Endothelial cell of umbilical vein (primary cell): ENCODE data around the gene LGI2.

Source experiments
- CTCF ChIP-seq, 2 donors: IDR thresholded peaks; 1 replicate in 1 of 2; 2 replicates in 1 of 2; pipeline ENCODE4 v1.5.1; 2011; ENCODE audit warnings: low read length in 2 of 2, mild to moderate bottlenecking in 2 of 2, moderate library complexity in 2 of 2, control low read depth in 1 of 2, inconsistent platforms in 1 of 2, low read depth in 1 of 2; ENCODE audit not compliant: insufficient read depth in 1 of 2; ENCODE audit errors: extremely low read depth in 1 of 2
- EZH2 ChIP-seq: IDR thresholded peaks from 2 replicates; pipeline ENCODE4 v1.6.1; 2012; ENCODE audit warnings: borderline replicate concordance, low read depth, mild to moderate bottlenecking, moderate library complexity, low read length, inconsistent platforms; ENCODE audit not compliant: severe bottlenecking
- MAX ChIP-seq: IDR thresholded peaks from 2 replicates; pipeline ENCODE4 v1.6.1; 2011; ENCODE audit not compliant: insufficient read depth, insufficient read length
- MYC ChIP-seq: IDR thresholded peaks from one replicate; pipeline ENCODE4 v1.6.1; 2011; ENCODE audit warnings: mild to moderate bottlenecking, low read depth, low read length
- POLR2A ChIP-seq: IDR thresholded peaks from 2 replicates; pipeline ENCODE4 v1.6.1; 2012; ENCODE audit warnings: low read depth, mild to moderate bottlenecking, control low read depth, low read length
- POLR2AphosphoS5 ChIP-seq: IDR thresholded peaks from 2 replicates; pipeline ENCODE4 v1.6.1; 2012; ENCODE audit warnings: low read depth, mild to moderate bottlenecking, control low read depth, low read length, moderate library complexity; ENCODE audit not compliant: insufficient read depth

GRCh38 chr4:25011135-25011866 lies 19.4 kb downstream of the LGI2 start:
- no peak for TF ChIP-seq CTCF (IDR thresholded peaks at IDR 0.05; ENCODE audit: extremely low read depth in 1 of 2, insufficient read depth in 1 of 2, low read depth in 1 of 2, low read length in 2 of 2)
- no peak for TF ChIP-seq EZH2
- TF ChIP-seq POLR2A = no peak
- no peak for TF ChIP-seq MYC
- TF ChIP-seq POLR2AphosphoS5 = no peak
- no peak for TF ChIP-seq MAX
